K562 (cell line): ENCODE measurements around the gene LMLN. TPM values are rescaled to one million over a fixed set of nuclear protein-coding genes. Genes with fewer than 3 reads are reported as not detected.

Source experiments
- EHMT2 ChIP-seq: fragments of 450-650 bp; IDR thresholded peaks from 2 replicates; pipeline ENCODE4 v1.6.1; 2018; ENCODE audit warnings: antibody characterized with exemption
- HEY1 ChIP-seq: fragments of 250-450 bp; sonication (Bioruptor Pico); IDR thresholded peaks from 2 replicates; pipeline ENCODE4 v1.5.0; 2020; ENCODE audit warnings: mild to moderate bottlenecking, moderate library complexity, borderline replicate concordance
- KDM4B ChIP-seq, 2 experiments: fragments of 450-650 bp in 1 of 2; sonication (generic) in 1 of 2; IDR thresholded peaks; 2 replicates each; pipeline ENCODE4 v1.6.1; 2016 to 2017; ENCODE audit warnings: borderline replicate concordance in 2 of 2, antibody characterized with exemption in 1 of 2, low read depth in 1 of 2, mild to moderate bottlenecking in 1 of 2
- MGA ChIP-seq: fragments of 450-650 bp; IDR thresholded peaks from 2 replicates; pipeline ENCODE4 v1.6.1; 2016; ENCODE audit warnings: mild to moderate bottlenecking, moderate library complexity
- NFXL1 ChIP-seq: fragments of 450-650 bp; formaldehyde crosslinking; IDR thresholded peaks from 2 replicates; pipeline ENCODE4 v1.4.0; 2021; ENCODE audit warnings: mild to moderate bottlenecking
- RFX5 ChIP-seq: IDR thresholded peaks from 2 replicates; pipeline ENCODE4 v1.6.1; 2011; ENCODE audit warnings: low read depth, mild to moderate bottlenecking, improper control_type of control experiment, low read length
- SMARCB1 ChIP-seq: IDR thresholded peaks from 2 replicates; pipeline ENCODE4 v1.6.1; 2011; ENCODE audit warnings: improper control_type of control experiment, low read depth; ENCODE audit not compliant: insufficient read length
- SREBF2 ChIP-seq: sonication (generic); formaldehyde crosslinking; IDR thresholded peaks from 2 replicates; pipeline ENCODE4 v1.4.0; 2020; ENCODE audit warnings: mild to moderate bottlenecking, missing genetic modification reagents
- STAT5B ChIP-seq: fragments of 250-450 bp; sonication (Bioruptor Pico); IDR thresholded peaks from 2 replicates; pipeline ENCODE4 v1.8.0; 2021; ENCODE audit warnings: mild to moderate bottlenecking, inconsistent platforms
- TAL1 ChIP-seq: fragments of 450-650 bp; IDR thresholded peaks from 2 replicates; pipeline ENCODE4 v1.6.1; 2016; ENCODE audit warnings: mild to moderate bottlenecking
- TRIM28 ChIP-seq: fragments of 450-650 bp; IDR thresholded peaks from 2 replicates; pipeline ENCODE4 v1.6.1; 2017
- U2AF2 ChIP-seq: fragments of 200-400 bp; formaldehyde crosslinking; optimal IDR thresholded peaks from 2 replicates; pipeline ENCODE3; 2017; ENCODE audit warnings: low read depth, mild to moderate bottlenecking, low read length
- ZNF124 ChIP-seq: sonication (generic); formaldehyde crosslinking; IDR thresholded peaks from 2 replicates; pipeline ENCODE4 v1.8.1; 2022; ENCODE audit warnings: missing genetic modification reagents
- ZNF253 ChIP-seq: fragments of 250-450 bp; sonication (Bioruptor Pico); conservative IDR thresholded peaks from 2 replicates; pipeline ENCODE4 v1.6.1; 2021; ENCODE audit warnings: mild to moderate bottlenecking
- ZNF655 ChIP-seq: fragments of 250-450 bp; sonication (Bioruptor Pico); IDR thresholded peaks from 2 replicates; pipeline ENCODE4 v1.5.0; 2021
- ZNF668 ChIP-seq: fragments of 250-450 bp; sonication (Bioruptor Pico); IDR thresholded peaks from 2 replicates; pipeline ENCODE4 v1.8.0; 2022; ENCODE audit warnings: mild to moderate bottlenecking, inconsistent platforms
- polyA plus RNA-seq, 8 experiments: library from polyadenylated mRNA; depleted of rRNA in 4 of 8; stranded (reverse) in 5 of 8; unstranded in 3 of 8; fragments of >200 nt; fragmentation: Nextera tagmentation in 2 of 8; fragmentation: Illumina TruSeq in 1 of 8; extraction: Ambion mirVana in 2 of 8; extraction: Trizol in 1 of 8; gene quantifications; 2 replicates each; pipeline versions ENCODE4 v1.2.1 to v1.2.3, GENCODE V29; 2011 to 2014; ENCODE audit warnings: inconsistent platforms in 1 of 8, missing spikeins in 1 of 8
- total RNA-seq, 7 experiments: library from RNA; depleted of rRNA in 6 of 7; stranded (reverse); fragments of >200 nt in 6 of 7; fragmentation: Illumina TruSeq in 2 of 7; extraction: Trizol in 2 of 7; gene quantifications; 2 replicates each; pipeline versions ENCODE4 v1.2.1 to v1.2.3, GENCODE V29; 2011 to 2021; ENCODE audit warnings: low replicate concordance in 1 of 7

The LMLN gene
- total and polyA plus RNA-seq, 9 of the 15 experiments (the other 6 are each of a cell fraction or from before 2014, with no cell fraction given): 2.2 to 15.9 (median 6.9) TPM

- TF ChIP-seq MGA: no peak; the same call in 1 of the 2 replicates
- no peak for TF ChIP-seq NFXL1 (CRISPR knock-in tag)
- no peak for TF ChIP-seq HEY1 (CRISPR knock-in tag)
- TF ChIP-seq ZNF253 (CRISPR knock-in tag): no peak
- no peak for TF ChIP-seq U2AF2
- TF ChIP-seq SREBF2 (CRISPR knock-in tag): no peak
- TF ChIP-seq EHMT2: no peak
- no peak for TF ChIP-seq SMARCB1
- no peak for TF ChIP-seq ZNF668
- TF ChIP-seq ZNF124 (CRISPR knock-in tag): no peak
- 0 out of 2 replicates have a peak, but pooled peaks have one; percentile 15 for TF ChIP-seq TRIM28
- peak; percentile 43 for TF ChIP-seq TAL1
- TF ChIP-seq RFX5: peak; percentile 57; the same call in 1 of the 2 replicates
- no peak for TF ChIP-seq ZNF655 (CRISPR knock-in tag)
- TF ChIP-seq STAT5B (CRISPR knock-in tag): no peak
- TF ChIP-seq KDM4B (IDR thresholded peaks at IDR 0.05; ENCODE audit: borderline replicate concordance in 2 of 2, low read depth in 1 of 2): no peak
These were observed 10.0 kb upstream of the LMLN start, which contains the start of gene RPL35A (continued) for GRCh38 chr3:197949778-197950676.
